Tibial nerve (tissue), 4 donors: ENCODE results near the gene TP53I11.

Experiments used
- CTCF ChIP-seq, 5 experiments: fragments of 200-600 bp in 3 of 5; fragments of 450-650 bp in 2 of 5; sonication (generic) in 3 of 5; IDR thresholded peaks; one replicate each; pipeline ENCODE4 v1.5.1; 2016 to 2019; ENCODE audit warnings: antibody characterized with exemption in 5 of 5, mild to moderate bottlenecking in 3 of 5, moderate library complexity in 2 of 5
- EP300 ChIP-seq, 2 donors: sonication (generic); formaldehyde crosslinking; IDR thresholded peaks; one replicate each; pipeline ENCODE4 v1.6.1; 2017; ENCODE audit warnings: antibody characterized with exemption in 2 of 2, mild to moderate bottlenecking in 1 of 2
- POLR2A ChIP-seq, 2 donors: fragments of 450-650 bp; IDR thresholded peaks; one replicate each; pipeline ENCODE4 v1.6.1; 2017; ENCODE audit warnings: antibody characterized with exemption in 2 of 2, mild to moderate bottlenecking in 2 of 2, moderate library complexity in 2 of 2

GRCh38 chr11:44909557-44909956 lies 41.1 kb downstream of the TP53I11 start:
- TF ChIP-seq CTCF (IDR thresholded peaks at IDR 0.05) (no peak), POLR2A (IDR thresholded peaks at IDR 0.05) (no peak), EP300 (IDR thresholded peaks at IDR 0.05) (no peak)
